Liver (tissue), 3 donors: ENCODE results near the gene TCTN1.
A peak's percentile ranks its signal among the peaks of the same experiment; 100 is the strongest.

ENCODE experiments used
- GABPA ChIP-seq, 2 donors: IDR thresholded peaks in 1 of 2; conservative IDR thresholded peaks in 1 of 2; 2 replicates each; pipeline ENCODE4 v1.6.1; 2016; ENCODE audit warnings: antibody characterized with exemption in 2 of 2, mild to moderate bottlenecking in 1 of 2, moderate library complexity in 1 of 2
- JUND ChIP-seq, 2 donors: IDR thresholded peaks; 2 replicates each; pipeline ENCODE4 v1.6.1; 2016; ENCODE audit warnings: antibody characterized with exemption in 2 of 2
- RAD21 ChIP-seq, 2 donors: IDR thresholded peaks; 2 replicates each; pipeline ENCODE4 v1.6.1; 2016; ENCODE audit warnings: antibody characterized with exemption in 2 of 2, mild to moderate bottlenecking in 2 of 2
- RXRA ChIP-seq, 2 donors: IDR thresholded peaks; 2 replicates each; pipeline ENCODE4 v1.6.1; 2017 to 2018; ENCODE audit warnings: antibody characterized with exemption in 2 of 2, mild to moderate bottlenecking in 1 of 2
- SP1 ChIP-seq: IDR thresholded peaks from 2 replicates; pipeline ENCODE4 v1.6.1; 2018; ENCODE audit warnings: antibody characterized with exemption, mild to moderate bottlenecking
- TF ChIP-seq, protein P1 (sequence below): IDR thresholded peaks from 2 replicates; pipeline ENCODE4 v1.6.1; 2016; ENCODE audit warnings: antibody characterized with exemption
- TF ChIP-seq, protein P2 (sequence below): fragments of 150-350 bp; IDR thresholded peaks from 2 replicates; pipeline ENCODE4 v1.5.1; 2017; ENCODE audit warnings: improper control_type of control experiment, low read depth, low read length; ENCODE audit not compliant: missing input control
- TF ChIP-seq, protein P3 (sequence below): IDR thresholded peaks from 2 replicates; pipeline ENCODE4 v1.6.1; 2016; ENCODE audit warnings: antibody characterized with exemption
- TF ChIP-seq, protein P4 (sequence below): IDR thresholded peaks from 2 replicates; pipeline ENCODE4 v1.6.1; 2016; ENCODE audit warnings: antibody characterized with exemption
- TF ChIP-seq, protein P5 (sequence below): IDR thresholded peaks from 2 replicates; pipeline ENCODE4 v1.6.1; 2016; ENCODE audit warnings: antibody characterized with exemption, mild to moderate bottlenecking
- donor health status: healthy.
- donor health status: healthy.

DNA sequence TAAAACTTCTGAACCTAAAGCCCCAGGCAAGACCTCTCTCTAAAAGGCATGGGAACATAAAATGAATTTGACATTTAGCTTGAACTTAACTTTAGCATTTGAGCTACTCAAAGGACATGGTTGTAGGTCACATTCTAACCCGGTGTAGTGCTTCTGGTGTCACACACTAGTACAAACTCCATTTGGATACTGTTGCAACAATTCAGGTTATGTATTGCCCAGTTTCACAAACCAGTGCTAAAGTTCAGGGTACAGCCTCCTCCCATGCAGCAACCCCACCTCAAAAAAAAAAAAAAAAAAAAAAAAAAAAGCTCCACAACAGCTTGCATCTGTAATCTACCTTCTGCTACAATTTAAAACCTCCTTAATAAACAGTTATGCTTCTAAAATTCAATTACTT is 38.6 kb upstream of the TCTN1 start:
- TF ChIP-seq, protein P1, sequence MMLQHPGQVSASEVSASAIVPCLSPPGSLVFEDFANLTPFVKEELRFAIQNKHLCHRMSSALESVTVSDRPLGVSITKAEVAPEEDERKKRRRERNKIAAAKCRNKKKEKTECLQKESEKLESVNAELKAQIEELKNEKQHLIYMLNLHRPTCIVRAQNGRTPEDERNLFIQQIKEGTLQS: peak; percentile 68
- TF ChIP-seq, protein P2, sequence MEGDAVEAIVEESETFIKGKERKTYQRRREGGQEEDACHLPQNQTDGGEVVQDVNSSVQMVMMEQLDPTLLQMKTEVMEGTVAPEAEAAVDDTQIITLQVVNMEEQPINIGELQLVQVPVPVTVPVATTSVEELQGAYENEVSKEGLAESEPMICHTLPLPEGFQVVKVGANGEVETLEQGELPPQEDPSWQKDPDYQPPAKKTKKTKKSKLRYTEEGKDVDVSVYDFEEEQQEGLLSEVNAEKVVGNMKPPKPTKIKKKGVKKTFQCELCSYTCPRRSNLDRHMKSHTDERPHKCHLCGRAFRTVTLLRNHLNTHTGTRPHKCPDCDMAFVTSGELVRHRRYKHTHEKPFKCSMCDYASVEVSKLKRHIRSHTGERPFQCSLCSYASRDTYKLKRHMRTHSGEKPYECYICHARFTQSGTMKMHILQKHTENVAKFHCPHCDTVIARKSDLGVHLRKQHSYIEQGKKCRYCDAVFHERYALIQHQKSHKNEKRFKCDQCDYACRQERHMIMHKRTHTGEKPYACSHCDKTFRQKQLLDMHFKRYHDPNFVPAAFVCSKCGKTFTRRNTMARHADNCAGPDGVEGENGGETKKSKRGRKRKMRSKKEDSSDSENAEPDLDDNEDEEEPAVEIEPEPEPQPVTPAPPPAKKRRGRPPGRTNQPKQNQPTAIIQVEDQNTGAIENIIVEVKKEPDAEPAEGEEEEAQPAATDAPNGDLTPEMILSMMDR: no peak
- TF ChIP-seq, protein P3, sequence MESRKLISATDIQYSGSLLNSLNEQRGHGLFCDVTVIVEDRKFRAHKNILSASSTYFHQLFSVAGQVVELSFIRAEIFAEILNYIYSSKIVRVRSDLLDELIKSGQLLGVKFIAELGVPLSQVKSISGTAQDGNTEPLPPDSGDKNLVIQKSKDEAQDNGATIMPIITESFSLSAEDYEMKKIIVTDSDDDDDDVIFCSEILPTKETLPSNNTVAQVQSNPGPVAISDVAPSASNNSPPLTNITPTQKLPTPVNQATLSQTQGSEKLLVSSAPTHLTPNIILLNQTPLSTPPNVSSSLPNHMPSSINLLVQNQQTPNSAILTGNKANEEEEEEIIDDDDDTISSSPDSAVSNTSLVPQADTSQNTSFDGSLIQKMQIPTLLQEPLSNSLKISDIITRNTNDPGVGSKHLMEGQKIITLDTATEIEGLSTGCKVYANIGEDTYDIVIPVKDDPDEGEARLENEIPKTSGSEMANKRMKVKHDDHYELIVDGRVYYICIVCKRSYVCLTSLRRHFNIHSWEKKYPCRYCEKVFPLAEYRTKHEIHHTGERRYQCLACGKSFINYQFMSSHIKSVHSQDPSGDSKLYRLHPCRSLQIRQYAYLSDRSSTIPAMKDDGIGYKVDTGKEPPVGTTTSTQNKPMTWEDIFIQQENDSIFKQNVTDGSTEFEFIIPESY: peak; percentile 72
- TF ChIP-seq, protein P4, sequence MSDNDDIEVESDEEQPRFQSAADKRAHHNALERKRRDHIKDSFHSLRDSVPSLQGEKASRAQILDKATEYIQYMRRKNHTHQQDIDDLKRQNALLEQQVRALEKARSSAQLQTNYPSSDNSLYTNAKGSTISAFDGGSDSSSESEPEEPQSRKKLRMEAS: peak; percentile 75
- peak; percentile 39 to 51 for TF ChIP-seq RAD21 (IDR thresholded peaks at IDR 0.05)
- TF ChIP-seq, protein P5, sequence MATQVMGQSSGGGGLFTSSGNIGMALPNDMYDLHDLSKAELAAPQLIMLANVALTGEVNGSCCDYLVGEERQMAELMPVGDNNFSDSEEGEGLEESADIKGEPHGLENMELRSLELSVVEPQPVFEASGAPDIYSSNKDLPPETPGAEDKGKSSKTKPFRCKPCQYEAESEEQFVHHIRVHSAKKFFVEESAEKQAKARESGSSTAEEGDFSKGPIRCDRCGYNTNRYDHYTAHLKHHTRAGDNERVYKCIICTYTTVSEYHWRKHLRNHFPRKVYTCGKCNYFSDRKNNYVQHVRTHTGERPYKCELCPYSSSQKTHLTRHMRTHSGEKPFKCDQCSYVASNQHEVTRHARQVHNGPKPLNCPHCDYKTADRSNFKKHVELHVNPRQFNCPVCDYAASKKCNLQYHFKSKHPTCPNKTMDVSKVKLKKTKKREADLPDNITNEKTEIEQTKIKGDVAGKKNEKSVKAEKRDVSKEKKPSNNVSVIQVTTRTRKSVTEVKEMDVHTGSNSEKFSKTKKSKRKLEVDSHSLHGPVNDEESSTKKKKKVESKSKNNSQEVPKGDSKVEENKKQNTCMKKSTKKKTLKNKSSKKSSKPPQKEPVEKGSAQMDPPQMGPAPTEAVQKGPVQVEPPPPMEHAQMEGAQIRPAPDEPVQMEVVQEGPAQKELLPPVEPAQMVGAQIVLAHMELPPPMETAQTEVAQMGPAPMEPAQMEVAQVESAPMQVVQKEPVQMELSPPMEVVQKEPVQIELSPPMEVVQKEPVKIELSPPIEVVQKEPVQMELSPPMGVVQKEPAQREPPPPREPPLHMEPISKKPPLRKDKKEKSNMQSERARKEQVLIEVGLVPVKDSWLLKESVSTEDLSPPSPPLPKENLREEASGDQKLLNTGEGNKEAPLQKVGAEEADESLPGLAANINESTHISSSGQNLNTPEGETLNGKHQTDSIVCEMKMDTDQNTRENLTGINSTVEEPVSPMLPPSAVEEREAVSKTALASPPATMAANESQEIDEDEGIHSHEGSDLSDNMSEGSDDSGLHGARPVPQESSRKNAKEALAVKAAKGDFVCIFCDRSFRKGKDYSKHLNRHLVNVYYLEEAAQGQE: peak; percentile 33
- peak; percentile 41 to 76 for TF ChIP-seq JUND (IDR thresholded peaks at IDR 0.05)
- TF ChIP-seq GABPA (IDR thresholded peaks at IDR 0.05 in 1 of 2, conservative IDR thresholded peaks at IDR 0.05 in 1 of 2): peak in 1 of 2 donors; percentile 48
- TF ChIP-seq RXRA (IDR thresholded peaks at IDR 0.05): peak; percentile 96
- TF ChIP-seq SP1: peak; percentile 89
